GM18519 (cell line): ENCODE measurements around the gene ABCC8.

Experiments used
- ATAC-seq: cut with Tn5 transposase; IDR thresholded peaks from one replicate; pipeline ENCODE4 v1.9.1; 2021; ENCODE audit warnings: mild to moderate bottlenecking, moderate library complexity; ENCODE audit not compliant: unreplicated experiment, low FRiP score

The ABCC8 gene

DNA sequence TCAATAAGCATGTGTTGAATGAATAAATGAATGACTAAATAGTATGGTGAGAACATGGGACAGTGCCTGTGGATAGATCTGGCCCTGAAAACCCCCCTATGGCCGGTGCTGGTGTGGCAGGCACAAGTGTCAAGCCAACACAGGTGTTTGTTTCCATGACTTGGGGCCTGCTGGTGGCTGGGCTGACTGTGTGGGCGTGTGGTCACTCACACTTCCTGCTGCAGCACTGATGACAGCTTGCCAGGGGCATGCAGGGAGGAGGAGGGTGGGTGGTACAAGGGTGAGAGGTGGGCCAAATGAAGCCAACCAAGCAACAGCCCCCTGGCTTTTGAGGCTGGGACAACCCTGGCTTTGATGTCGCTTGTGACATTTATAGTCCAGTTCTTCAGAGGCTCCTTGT is 30.3 kb upstream of the ABCC8 start:
- ATAC-seq: no peak

GRCh38 chr11:17506314-17506713 is 29.7 kb upstream of the ABCC8 start:
- ATAC-seq: no peak

GRCh38 chr11:17505146-17505545 is 28.5 kb upstream of the ABCC8 start:
- no peak for ATAC-seq

DNA sequence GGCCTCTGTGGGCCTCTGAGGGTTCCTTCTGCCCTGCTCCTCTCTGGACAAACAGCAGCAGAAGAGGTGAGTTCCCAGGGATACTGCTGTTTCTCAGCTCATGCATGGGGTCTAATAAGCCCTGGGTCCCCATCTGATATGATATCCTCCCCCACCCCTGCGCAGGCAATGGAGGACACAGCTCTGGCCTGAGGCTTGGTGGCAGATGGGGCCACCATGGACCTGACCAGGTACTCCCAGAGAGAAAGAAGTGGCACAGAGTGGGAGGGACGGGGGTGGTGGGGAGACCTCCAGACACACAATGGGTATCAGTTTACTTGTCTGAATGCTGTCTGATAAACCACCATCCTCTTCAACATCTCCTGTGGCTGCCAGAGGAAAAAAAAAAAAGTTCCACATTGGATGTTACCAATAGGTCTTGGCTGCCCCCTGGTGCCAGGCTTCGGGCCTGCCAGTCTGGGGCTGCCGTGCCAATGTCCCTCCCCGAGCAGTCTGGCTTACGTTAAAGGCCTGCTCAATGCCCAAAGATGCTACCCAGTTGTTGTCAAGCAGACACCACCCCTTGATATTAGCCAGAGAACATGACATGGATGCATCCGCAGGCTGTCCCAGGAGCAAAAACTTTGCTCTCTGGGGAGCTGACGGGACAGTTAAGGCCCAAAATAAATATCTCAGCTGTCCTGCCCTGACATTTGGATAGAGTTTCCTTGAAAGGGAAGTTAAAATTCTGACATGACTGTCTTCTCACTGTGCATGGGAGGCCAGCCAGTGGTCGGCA is 27.9 kb upstream of the ABCC8 start:
- no peak for ATAC-seq

GRCh38 chr11:17502630-17503029 is 26.0 kb upstream of the ABCC8 start:
- no peak for ATAC-seq

DNA sequence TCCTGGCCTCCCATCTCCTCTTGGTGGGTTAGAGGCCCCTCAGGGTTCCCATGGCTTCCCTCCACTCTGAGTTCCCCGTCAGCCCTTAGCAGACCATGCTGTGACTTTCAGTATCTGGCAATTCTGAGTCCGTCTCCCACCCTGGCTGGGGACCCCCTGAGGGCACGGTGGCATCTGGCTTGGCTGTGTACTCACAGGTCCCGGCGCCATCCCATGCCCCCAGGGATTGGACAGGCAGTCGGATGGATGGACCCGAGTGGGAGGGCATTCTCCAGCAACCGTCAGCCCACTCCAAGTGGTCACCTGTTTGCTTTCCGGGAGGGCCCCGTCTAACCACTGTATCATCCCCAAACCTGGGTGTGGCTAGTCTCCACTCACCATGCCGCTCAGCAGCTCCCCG is 24.0 kb upstream of the ABCC8 start:
- ATAC-seq: no peak

GRCh38 chr11:17498475-17498874 is 21.8 kb upstream of the ABCC8 start:
- no peak for ATAC-seq

DNA sequence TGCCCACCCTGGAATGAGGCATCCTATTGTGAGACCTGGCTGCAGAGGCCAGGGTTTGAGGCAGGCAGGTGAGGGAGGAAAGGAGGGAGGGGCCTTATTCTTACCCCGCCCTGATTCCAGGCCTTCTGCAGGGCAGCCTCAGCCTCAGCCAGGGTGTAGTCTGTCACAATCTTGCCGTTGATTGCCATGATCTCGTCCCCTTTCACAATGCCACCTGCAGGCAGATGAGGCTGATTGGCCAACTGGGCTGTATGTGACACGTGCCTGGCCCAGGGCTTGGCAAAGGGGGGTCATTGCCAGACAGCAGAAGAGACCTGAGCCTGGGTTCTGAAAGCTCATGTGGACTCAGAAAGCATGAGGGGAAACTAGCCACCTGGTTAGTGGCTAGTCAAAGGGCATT is 21.4 kb upstream of the ABCC8 start:
- ATAC-seq: no peak

DNA sequence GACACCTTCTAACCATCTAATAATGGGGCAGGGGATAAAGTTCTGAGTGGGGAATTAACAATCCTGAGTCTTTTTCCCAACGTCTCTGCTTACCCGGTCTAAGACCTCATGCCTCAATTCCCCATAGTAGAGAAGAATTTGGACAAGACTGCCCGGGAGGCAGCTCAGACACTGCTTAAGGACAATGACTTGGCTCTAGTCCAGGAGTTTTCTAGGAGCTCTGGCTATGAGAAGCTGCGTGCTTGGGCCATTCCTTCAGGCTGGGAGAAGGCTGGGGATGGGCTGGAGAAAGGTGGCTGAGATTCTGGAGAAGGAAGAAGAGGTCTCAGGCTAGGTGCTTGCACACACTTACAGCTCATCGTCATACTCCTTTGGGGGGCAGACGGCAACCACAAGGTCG is 19.8 kb upstream of the ABCC8 start:
- ATAC-seq: no peak

DNA sequence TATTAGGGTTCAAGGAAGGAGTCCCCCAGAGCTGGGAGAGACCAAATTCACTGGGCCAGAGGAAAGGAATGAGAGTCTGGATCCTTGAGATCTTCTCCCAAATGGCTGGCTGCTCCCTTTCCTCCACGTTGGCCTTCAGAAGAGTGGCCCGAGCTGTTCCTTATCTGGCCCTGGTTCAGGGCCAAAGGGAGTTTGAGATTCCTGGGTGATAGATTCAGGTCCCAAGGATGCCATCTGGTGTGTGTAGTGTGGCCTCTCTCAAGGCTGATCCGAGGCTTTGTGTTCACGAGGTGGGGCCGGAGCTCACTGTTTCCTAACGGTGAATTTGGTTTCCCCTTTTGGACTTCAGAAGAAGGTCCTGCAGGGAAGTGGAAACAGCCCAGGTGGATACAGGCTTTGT is 17.4 kb upstream of the ABCC8 start:
- ATAC-seq: no peak

- no peak for ATAC-seq
These were observed 14.3 kb upstream of the ABCC8 start for GRCh38 chr11:17490938-17491337.

- no peak for ATAC-seq
These were observed 13.6 kb upstream of the ABCC8 start for GRCh38 chr11:17490232-17490631.

DNA sequence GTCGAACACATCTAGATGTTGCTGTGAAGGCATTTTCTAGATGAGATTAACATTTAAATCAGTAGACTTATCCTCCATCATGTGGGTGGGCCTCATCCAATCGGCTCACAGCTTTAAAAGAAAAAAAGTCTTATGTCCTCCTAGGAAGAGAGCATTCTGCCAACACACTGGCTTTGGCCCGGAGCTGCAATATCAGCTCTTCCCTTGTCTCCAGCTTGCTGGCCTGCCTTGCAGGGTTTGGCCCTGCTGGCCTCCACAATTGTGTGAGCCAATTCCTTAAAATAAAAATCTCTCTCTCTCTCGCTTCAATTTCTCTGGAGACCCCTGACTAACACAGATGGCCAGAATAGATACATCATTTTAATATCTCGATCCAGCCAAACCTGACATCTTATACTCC is 13.1 kb upstream of the ABCC8 start:
- no peak for ATAC-seq

DNA sequence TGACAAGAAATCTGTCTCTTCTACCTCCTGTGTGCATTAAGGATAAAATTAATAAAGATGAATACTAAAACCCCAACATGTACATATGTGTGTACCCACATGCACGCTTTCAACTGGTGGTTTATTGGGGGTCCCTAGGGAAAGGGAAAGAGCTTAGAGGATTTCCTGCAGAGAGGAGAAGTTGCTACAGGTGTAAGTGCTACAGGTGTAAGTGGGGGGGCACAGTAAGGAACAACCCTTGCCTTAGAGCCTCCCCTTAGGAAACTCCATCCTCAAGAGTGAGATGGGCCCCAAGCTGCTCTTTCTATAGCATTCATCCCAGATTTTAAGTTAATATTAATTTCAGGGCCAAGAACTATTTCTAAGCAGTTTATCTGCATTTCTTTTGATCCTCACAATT is 11.9 kb upstream of the ABCC8 start:
- ATAC-seq: no peak

DNA sequence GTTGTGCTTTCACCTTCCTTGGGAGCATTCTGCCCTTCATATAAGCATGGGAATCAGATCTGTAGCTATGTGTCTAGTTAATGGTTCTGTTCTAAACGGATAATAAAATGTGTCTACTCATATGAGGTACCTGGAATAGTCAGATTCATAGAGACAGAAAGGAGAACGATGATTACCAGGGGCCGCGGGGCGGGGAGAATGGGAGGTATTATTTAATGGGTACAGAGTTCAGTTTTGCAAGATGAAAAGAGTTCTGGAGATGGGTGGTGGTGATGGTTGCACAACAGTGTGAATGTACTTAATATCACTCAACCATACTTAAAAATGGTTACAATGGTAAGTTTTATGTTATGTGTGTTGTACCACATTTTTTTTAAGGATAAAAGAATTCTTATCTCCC is 10.0 kb upstream of the ABCC8 start:
- no peak for ATAC-seq

- ATAC-seq: no peak
These were observed 6.9 kb upstream of the ABCC8 start for GRCh38 chr11:17483505-17483904.

DNA sequence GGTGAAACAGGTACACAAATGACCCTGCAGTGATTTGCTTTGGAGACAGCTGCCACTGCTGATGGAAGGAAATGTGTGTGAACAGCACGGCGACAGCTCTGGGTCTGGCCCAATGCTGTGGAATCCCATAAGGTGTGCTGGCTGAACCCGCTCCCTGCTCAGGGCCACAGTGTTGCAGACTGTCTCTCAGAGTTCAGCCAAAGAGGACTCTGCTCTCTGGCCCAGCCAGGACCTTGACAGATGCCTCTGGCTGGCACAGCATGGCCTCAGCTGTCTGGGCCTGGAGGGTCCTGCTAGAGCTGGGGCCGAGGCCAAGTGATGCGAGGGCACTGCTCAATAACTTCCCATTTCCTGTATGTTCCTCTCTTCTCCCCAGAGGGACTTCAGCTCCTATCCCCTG is 5.3 kb upstream of the ABCC8 start:
- ATAC-seq: no peak

GRCh38 chr11:17479284-17480214 is 2.9 kb upstream of the ABCC8 start:
- no peak for ATAC-seq

DNA sequence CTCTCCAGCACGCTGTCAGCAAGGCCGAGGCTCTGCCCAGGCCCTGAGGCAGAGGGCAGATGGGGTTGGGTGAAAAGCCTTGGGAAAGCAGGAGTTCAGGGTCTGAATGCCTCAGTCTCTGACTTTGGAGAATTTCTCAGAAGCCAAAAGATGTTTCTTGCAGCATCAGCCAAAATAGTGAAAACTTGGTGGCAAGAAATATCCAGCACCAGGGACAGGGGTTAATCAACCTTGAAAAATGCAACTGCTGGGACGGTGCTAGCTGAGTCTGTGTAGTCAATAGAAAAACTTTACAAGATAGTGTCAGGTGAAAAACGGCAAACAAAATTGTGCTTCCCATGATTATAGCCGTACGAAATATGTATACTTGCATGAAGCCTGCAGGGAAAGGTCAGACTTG is 1.4 kb upstream of the ABCC8 start:
- ATAC-seq: no peak

- no peak for ATAC-seq
These were observed 716 bp upstream of the ABCC8 start for GRCh38 chr11:17477361-17477760.

- no peak for ATAC-seq
These were observed 364 bp upstream of the ABCC8 start for GRCh38 chr11:17477084-17477333.

GRCh38 chr11:17475666-17476316 is 854 bp downstream of the ABCC8 start:
- no peak for ATAC-seq
